Stimulated activated naive CD8-positive, alpha-beta T cell treated with anti-CD3 and anti-CD28 coated beads, Interleukin-15, Interleukin-2, amounts not matched to agents 100 ng/mL and 50 ng/mL, for 24 hours (primary cell): ENCODE data around the gene HTR7.

Experiments
- H3K27ac Mint-ChIP-seq: one replicate; pipeline ENCODE4 v1.8.0; 2021; ENCODE audit warnings: mild to moderate bottlenecking, mixed read lengths
- H3K27me3 Mint-ChIP-seq: one replicate; pipeline ENCODE4 v1.8.0; 2021; ENCODE audit warnings: mixed read lengths
- H3K36me3 Mint-ChIP-seq: one replicate; pipeline ENCODE4 v1.8.0; 2021; ENCODE audit warnings: low read depth, mixed read lengths
- H3K4me1 Mint-ChIP-seq: one replicate; pipeline ENCODE4 v1.8.0; 2021; ENCODE audit warnings: low read depth, mixed read lengths
- H3K4me3 Mint-ChIP-seq: one replicate; pipeline ENCODE4 v1.8.0; 2021; ENCODE audit warnings: mild to moderate bottlenecking, mixed read lengths
- H3K9me3 Mint-ChIP-seq: one replicate; pipeline ENCODE4 v1.8.0; 2021; ENCODE audit warnings: mixed read lengths

Gene HTR7

DNA sequence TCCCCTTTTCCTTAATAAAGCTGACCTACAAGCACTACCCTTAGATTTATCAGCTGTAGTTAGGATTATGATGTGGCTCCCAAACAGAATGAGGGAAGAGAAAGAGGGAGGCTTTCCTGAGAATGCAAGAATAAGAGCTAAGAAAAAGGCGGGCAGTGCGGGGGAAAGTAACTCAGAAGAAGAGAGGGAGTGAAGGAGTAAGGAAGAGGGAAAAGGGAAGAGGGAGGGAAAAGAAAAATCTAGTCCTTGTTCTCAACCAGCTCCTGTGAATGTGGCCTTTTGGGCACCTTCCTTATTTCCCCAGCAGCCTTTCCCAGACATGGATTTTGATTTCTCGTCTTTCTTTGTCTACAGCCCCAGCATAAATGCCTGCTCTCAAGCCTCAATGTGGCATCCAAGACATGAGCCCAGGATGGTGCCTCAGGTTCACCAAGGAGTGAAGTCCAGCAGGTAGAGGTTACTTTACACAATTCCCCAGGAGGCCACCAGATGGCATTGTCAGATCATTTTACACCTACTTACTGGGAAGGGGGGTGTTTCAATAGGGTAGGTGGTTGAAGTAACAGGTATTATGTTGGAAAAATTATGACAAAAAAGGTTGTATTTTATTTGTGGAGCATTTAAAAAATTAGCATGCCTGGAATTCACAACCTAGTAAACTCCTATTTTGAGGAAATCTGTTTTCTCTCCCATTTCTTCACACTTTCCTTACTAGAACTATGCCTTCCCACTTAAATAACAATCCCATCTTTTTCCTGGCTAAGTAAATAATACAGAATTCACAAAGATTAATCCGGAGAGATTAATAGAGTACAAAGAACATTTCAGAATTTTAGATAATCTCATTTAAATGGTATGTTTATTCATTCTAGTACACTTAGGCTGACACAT, 106.5 kb downstream of the HTR7 start:
- Mint-ChIP-seq H3K27me3 (peaks cover 29% of the 10 kb centered on the region), H3K36me3 (no peaks in the 10 kb centered on the region), H3K4me1 (no peaks in the 10 kb centered on the region), H3K9me3 (no peaks in the 10 kb centered on the region), H3K27ac (no peak overlapping the region), H3K4me3 (no peak overlapping the region)

DNA sequence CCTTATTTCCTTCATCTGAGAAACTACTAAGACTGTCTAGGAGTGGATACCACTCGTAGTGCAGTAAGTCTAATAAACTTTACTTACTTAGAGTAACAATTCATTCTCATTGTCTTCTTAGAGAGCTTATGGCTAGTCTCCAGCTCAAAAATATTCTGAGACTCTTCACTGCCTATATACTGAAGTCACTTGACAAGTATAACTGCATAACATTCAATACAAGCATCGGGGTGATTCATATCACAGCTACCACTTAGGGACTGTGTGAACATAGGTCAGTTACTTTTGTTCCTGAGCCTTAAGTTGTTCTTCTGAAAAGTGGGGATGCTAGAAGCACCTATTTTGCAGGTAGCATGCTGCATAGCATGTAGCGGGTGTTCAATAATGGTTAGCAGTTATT, 111.0 kb downstream of the HTR7 start:
- Mint-ChIP-seq H3K9me3 (no peaks in the 10 kb centered on the region), H3K4me3 (no peak overlapping the region), H3K27ac (no peak overlapping the region), H3K36me3 (no peaks in the 10 kb centered on the region), H3K4me1 (no peaks in the 10 kb centered on the region), H3K27me3 (peaks cover 32% of the 10 kb centered on the region)

DNA sequence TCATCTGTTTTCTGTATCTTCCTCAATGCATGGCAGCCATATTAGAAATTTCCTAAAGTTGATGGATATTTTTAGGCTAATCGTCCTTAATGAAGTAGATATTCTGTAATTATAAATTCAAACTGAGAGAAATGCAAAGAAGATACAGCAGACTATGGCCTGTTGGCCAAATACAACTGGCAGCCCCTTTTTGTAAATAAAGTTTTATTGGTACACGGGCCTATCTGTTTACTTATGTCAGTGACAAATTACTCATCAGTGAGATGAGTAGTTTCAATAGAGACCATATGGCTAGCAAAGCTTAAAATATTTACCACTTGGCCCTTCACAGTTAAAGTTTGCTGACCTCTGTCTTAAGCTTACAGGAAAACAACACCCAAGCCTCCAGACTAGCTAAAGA, 112.3 kb downstream of the HTR7 start:
- H3K9me3 Mint-ChIP-seq = no peaks in the 10 kb centered on the region
- no peaks in the 10 kb centered on the region for H3K36me3 Mint-ChIP-seq
- H3K27me3 Mint-ChIP-seq = peaks cover 23% of the 10 kb centered on the region
- H3K4me3 Mint-ChIP-seq = no peak overlapping the region
- no peak overlapping the region for H3K27ac Mint-ChIP-seq
- H3K4me1 Mint-ChIP-seq = no peaks in the 10 kb centered on the region

DNA sequence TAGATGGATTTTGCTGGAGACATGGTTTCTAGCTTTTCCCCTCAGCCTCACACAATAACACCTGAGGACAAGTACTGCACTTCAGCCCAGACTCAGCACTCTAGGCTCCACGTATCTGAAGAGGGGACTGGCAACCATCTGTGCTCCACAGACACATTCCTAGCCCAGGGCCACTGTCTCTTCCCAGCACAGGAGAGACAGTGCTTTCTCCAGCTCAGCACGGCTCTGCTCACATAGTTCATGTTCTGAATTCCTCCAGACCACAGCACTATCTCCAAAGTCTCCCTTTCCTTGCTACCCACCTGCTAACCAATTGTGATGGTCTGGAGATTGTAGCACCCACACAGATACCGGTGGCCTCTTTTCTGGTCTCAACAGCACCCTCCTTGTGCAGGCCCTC, 114.5 kb downstream of the HTR7 start:
- Mint-ChIP-seq H3K4me1 (no peaks in the 10 kb centered on the region), H3K27me3 (peaks cover 16% of the 10 kb centered on the region), H3K36me3 (no peaks in the 10 kb centered on the region), H3K27ac (no peak overlapping the region), H3K9me3 (no peaks in the 10 kb centered on the region), H3K4me3 (no peak overlapping the region)

DNA sequence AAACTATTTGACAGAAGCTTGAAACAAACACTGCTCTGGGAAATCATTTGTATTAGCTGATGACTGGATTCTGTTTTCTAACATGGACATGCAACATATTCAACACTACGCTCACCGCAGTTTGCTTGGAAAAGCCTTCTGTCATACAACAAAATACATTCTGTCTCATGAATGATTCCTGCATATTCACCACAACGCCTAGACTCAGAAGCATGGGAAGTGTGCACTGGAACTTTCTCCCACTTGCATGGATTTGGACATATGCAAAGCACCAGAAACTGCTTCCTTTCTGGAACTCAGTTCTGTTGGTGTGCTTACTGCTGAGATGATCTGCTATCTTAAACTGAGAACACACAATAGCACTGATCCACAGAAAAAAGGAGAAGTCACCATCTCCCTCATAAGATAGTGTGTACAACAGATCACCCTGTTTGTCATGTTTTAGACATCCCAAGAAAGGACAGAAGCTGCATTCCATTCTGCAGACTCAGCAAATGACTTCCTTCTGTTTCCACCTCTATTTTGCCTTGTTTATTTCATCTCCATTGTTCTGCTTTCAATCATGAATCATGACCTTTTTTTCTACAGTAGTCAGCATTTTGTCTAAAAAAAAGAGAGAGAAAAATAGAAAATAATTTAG, 115.8 kb downstream of the HTR7 start:
- Mint-ChIP-seq H3K4me1 (no peaks in the 10 kb centered on the region), H3K9me3 (no peaks in the 10 kb centered on the region), H3K27ac (no peak overlapping the region)

DNA sequence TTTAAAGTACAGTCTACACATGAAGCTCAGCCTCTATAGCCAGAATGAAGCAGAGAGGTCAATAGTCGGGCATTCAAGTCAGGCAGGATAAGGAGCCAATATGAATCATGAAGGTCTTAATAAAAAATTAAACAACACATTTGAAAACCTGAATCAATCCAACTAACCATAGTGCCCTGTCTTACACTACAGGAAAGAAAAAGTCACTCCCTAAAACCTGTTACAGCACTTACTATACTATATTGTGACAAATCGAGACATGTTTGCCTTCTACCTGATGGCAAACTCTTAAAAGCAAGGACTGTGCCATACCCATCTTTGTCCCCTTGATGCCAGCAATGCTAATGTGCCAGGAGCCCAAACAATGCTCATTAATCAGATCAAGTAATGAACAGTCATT, 117.6 kb downstream of the HTR7 start:
- Mint-ChIP-seq H3K4me1 (no peaks in the 10 kb centered on the region), H3K4me3 (no peak overlapping the region), H3K27ac (no peak overlapping the region), H3K9me3 (no peaks in the 10 kb centered on the region), H3K36me3 (no peaks in the 10 kb centered on the region), H3K27me3 (peaks cover 15% of the 10 kb centered on the region)

More for the DNA sequence above, 115.8 kb downstream of the HTR7 start:
- no peaks in the 10 kb centered on the region for H3K36me3 Mint-ChIP-seq
- H3K27me3 Mint-ChIP-seq = peaks cover 15% of the 10 kb centered on the region
- no peak overlapping the region for H3K4me3 Mint-ChIP-seq

DNA sequence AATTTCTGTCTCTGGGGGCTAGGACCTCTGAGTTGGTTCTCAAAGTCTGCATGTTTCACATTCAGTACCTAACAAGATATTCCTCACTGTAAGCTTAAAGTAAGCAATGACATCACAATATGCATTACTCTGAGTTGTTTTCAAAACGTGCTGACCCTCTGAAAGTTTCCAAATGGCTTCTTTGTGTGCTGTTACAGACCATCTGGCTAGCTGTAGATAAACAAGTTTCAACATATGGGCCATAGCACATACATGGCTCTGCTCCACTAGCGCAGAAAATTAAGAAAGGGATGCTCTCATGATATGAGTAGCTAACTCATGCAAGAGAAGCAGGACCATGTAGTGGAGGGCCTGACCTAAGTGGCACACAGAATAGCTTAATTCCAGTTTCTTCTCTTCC, 119.0 kb downstream of the HTR7 start:
- H3K36me3 Mint-ChIP-seq = no peaks in the 10 kb centered on the region
- H3K9me3 Mint-ChIP-seq = no peaks in the 10 kb centered on the region
- H3K4me1 Mint-ChIP-seq = no peaks in the 10 kb centered on the region
- H3K27ac Mint-ChIP-seq = no peak overlapping the region
- peaks cover 14% of the 10 kb centered on the region for H3K27me3 Mint-ChIP-seq
- H3K4me3 Mint-ChIP-seq = no peak overlapping the region

DNA sequence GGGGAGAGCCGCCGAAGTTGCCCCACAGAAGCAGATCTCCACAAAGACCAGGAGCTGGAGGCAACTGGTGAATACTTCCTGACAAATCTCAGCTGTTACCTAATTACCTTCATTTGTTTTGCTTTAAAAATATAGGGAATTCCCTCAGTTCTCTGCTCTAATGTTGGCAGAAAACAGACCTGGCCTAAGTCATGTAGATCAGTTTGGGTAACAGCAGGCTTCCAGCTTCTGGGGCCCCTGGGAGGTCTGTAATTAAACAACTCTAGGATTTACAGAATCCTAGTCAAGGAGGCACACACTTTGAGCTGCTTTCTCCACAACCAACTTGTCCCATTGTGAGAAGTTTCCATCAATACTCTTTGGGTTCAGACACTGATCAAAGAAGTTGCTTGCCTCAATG, 123.4 kb downstream of the HTR7 start:
- H3K4me3 Mint-ChIP-seq = no peak overlapping the region
- no peaks in the 10 kb centered on the region for H3K9me3 Mint-ChIP-seq
- H3K36me3 Mint-ChIP-seq = no peaks in the 10 kb centered on the region
- H3K27ac Mint-ChIP-seq = no peak overlapping the region
- peaks cover 13% of the 10 kb centered on the region for H3K27me3 Mint-ChIP-seq
- H3K4me1 Mint-ChIP-seq = no peaks in the 10 kb centered on the region

DNA sequence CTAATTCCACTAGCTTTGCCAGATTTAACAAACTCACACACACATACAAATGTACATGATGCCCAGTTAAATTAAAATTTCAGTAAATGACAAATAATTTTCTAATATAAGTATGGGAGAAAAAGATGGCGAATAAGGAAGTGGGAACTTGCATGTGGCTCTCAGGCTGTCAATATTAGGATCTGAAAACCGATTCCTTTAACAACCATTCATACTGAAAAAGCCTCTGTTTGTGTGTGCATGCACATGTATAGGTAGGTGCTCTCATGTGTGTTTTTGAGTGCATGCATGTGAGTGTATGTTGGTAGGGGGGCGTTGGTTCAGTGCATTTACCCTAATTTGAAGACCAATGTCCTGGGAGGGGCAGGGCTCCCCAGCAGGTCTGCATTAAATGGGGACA, 125.3 kb downstream of the HTR7 start:
- Mint-ChIP-seq H3K4me3 (no peak overlapping the region), H3K27ac (no peak overlapping the region), H3K27me3 (peaks cover 6% of the 10 kb centered on the region), H3K36me3 (no peaks in the 10 kb centered on the region), H3K4me1 (no peaks in the 10 kb centered on the region), H3K9me3 (no peaks in the 10 kb centered on the region)

DNA sequence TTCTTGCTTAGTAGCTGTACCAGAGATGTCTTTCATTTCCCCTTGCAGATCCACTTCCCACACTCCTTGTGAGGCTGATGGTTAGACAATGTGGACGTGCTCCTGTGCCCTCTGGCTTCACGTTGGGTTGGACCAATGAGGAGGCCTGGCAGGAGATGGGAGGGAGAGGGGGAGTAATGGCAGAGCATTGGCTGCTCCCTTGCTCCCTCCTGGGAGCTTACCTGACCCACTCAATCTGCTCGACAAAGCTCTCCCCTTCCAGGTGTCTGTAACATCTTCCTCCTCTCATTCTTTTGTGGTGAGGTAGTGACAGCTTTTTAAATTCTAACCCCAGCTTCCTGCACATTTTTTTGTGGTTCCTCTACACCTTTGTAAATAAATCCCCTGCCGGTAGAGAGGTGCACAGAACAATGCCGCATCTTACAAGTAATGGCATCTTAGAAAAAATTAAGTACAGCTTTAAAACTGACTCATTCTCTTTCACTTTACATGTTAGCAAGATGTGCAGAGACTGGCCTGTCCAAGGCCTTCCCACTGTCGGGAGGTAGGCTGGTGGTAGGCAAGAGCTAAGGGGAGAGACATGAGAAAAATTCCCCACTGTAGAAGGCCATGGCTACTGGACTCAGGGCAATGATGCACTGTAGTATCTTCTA, 134.3 kb downstream of the HTR7 start:
- no peaks in the 10 kb centered on the region for H3K9me3 Mint-ChIP-seq
- peaks cover 10% of the 10 kb centered on the region for H3K4me1 Mint-ChIP-seq
- H3K36me3 Mint-ChIP-seq = no peaks in the 10 kb centered on the region
- no peak overlapping the region for H3K27ac Mint-ChIP-seq
- no peaks in the 10 kb centered on the region for H3K27me3 Mint-ChIP-seq
- H3K4me3 Mint-ChIP-seq = no peak overlapping the region

DNA sequence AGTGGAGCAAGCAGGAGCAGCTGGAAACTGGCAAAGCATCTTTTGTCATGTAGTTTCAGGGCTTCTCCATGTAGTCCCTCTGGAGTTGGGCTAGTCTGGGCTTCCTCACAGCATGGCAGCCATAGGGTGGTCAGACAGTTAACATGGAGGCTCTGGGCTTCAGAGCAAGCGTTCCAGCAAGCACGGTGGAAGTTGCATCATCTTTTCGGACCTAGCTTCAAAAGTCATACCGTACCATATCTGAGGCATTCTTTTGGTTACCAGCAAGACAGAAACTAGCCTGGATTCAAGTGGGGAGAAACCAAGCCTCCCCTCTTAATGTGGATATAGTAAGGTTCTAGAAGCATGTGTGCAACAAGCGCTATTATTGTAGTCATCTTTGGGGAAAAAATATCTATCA, 135.0 kb downstream of the HTR7 start:
- no peaks in the 10 kb centered on the region for H3K36me3 Mint-ChIP-seq
- H3K9me3 Mint-ChIP-seq = no peaks in the 10 kb centered on the region
- no peak overlapping the region for H3K27ac Mint-ChIP-seq
- H3K4me3 Mint-ChIP-seq = no peak overlapping the region
- H3K4me1 Mint-ChIP-seq = peaks cover 10% of the 10 kb centered on the region
- no peaks in the 10 kb centered on the region for H3K27me3 Mint-ChIP-seq

DNA sequence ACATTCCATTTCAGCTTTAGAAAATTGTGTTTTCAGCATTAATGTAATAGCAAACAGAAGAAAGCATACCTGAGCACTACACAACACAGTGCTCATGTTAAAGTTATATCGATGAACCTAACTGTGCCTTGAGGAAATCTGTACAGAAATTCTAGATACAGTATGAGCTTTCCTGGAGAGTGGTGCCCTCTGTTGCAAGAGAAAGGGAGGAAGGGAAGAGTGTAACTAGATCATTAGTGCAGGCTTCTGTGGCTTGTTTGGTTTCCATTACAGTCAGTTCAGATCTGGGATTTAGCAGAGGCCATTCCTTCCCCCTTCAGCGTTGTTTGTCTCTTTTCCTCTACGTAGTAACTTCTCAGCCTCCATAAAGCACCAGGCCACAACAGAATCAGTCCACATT, 139.7 kb downstream of the HTR7 start:
- Mint-ChIP-seq H3K36me3 (no peaks in the 10 kb centered on the region), H3K27ac (no peak overlapping the region), H3K27me3 (peaks cover 7% of the 10 kb centered on the region), H3K4me1 (peaks cover 4% of the 10 kb centered on the region), H3K4me3 (no peak overlapping the region), H3K9me3 (no peaks in the 10 kb centered on the region)

DNA sequence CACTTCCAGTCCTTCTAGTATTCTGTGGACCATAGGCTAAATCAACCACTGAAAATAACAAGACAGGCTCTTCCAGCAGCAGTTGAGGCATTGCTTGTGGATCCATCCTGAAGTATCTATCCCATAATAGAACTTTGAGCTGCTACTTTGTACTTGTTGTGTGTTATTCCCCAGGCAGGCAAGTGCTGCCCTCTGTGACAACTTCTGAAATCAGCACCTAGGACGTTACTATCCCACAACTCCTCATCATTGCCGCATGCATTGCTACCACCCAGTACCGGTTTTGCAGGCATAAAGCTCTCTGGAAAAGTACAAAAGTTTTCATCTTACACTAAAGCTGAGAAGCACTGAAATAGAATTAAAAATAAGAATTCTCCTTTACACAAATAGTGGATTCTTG, 145.3 kb downstream of the HTR7 start:
- Mint-ChIP-seq H3K9me3 (no peaks in the 10 kb centered on the region), H3K27ac (no peak overlapping the region), H3K36me3 (no peaks in the 10 kb centered on the region), H3K4me1 (no peaks in the 10 kb centered on the region), H3K4me3 (no peak overlapping the region), H3K27me3 (peaks cover 12% of the 10 kb centered on the region)

DNA sequence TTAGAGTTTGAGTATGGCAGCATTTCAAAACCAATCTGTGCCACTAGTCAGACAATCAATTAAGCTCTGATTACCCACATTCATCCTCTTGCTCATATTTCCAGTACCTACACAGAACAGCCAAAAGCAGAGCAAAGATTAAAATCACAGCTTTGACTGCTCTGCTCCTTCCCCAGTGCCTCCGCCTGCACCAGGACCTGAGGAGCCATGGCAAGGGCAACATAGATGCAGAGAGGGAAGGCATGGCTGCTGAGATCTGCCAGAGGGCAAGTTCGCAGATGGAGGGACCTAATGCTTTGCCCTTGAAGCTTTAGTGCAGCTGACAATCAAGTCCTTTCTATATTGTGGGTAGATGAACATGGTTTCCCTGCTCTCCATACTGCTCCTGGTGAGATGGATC, 148.1 kb downstream of the HTR7 start:
- Mint-ChIP-seq H3K36me3 (no peaks in the 10 kb centered on the region), H3K27ac (no peak overlapping the region), H3K27me3 (peaks cover 16% of the 10 kb centered on the region), H3K4me3 (no peak overlapping the region), H3K4me1 (no peaks in the 10 kb centered on the region), H3K9me3 (no peaks in the 10 kb centered on the region)

DNA sequence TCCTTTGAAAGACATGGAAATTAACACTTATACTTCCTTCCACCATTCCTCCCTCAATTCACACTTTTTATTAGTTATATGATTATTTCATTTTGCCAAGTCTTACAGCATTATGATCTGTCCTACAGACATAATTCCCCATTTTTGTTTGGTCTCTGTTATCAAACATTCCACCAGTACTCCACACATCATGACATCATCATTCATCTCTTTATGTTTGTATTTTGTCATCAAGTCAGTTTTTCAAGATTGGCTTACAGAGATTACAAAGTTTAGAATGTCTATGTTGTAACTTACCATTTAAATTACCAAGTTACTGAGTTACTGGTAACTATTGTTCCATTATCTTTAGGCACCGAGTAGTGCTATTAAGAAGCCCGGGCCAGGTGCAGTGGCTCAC, 150.2 kb downstream of the HTR7 start:
- H3K4me3 Mint-ChIP-seq = no peak overlapping the region
- H3K27me3 Mint-ChIP-seq = peaks cover 13% of the 10 kb centered on the region
- H3K9me3 Mint-ChIP-seq = no peaks in the 10 kb centered on the region
- H3K4me1 Mint-ChIP-seq = no peaks in the 10 kb centered on the region
- no peak overlapping the region for H3K27ac Mint-ChIP-seq
- no peaks in the 10 kb centered on the region for H3K36me3 Mint-ChIP-seq
